SU-DHL-6 (cell line): ENCODE results near the gene KDELR1.

Source experiments
- H2AFZ ChIP-seq: fragments of 200-600 bp; sonication (generic); 2 replicates; pipeline ENCODE4 v1.6.1; 2014; ENCODE audit warnings: low read depth, mild to moderate bottlenecking, moderate library complexity, mixed read lengths, antibody characterized with exemption, low read length; ENCODE audit not compliant: severe bottlenecking
- H3F3A ChIP-seq: fragments of 200-600 bp; shearing (Covaris generic); 2 replicates; pipeline ENCODE4 v1.6.0; 2016; ENCODE audit warnings: antibody characterized with exemption, mild to moderate bottlenecking; ENCODE audit not compliant: insufficient read depth
- H3K27ac ChIP-seq: fragments of 200-600 bp; sonication (generic); 2 replicates; pipeline ENCODE4 v1.5.1; 2016; ENCODE audit warnings: low read depth, mild to moderate bottlenecking, low read length, moderate library complexity, mixed read lengths
- H3K27me3 ChIP-seq: fragments of 200-600 bp; sonication (generic), shearing (Covaris generic); 2 replicates; pipeline ENCODE4 v1.6.0; 2014; ENCODE audit warnings: mild to moderate bottlenecking, low read length
- H3K36me3 ChIP-seq: fragments of 200-600 bp; sonication (generic); 2 replicates; pipeline ENCODE4 v1.6.1; 2014; ENCODE audit warnings: mild to moderate bottlenecking, low read length, mixed read lengths
- H3K4me2 ChIP-seq: fragments of 300-600, 200-600 bp; shearing (Covaris generic), sonication (generic); 2 replicates; pipeline ENCODE4 v1.6.0; 2014; ENCODE audit warnings: low read length, low read depth, mild to moderate bottlenecking; ENCODE audit not compliant: poor library complexity, severe bottlenecking
- H3K4me3 ChIP-seq: fragments of 200-600 bp; sonication (generic); 2 replicates; pipeline ENCODE4 v1.5.1; 2014; ENCODE audit warnings: antibody characterized with exemption, low read length, mild to moderate bottlenecking, mixed read lengths; ENCODE audit not compliant: insufficient read depth, poor library complexity, severe bottlenecking
- H3K79me2 ChIP-seq: fragments of 200-600 bp; sonication (generic); 2 replicates; pipeline ENCODE4 v1.6.1; 2014; ENCODE audit warnings: mild to moderate bottlenecking, low read length, moderate library complexity; ENCODE audit not compliant: insufficient read depth
- H3K9ac ChIP-seq: fragments of 200-600 bp; sonication (generic); 2 replicates; pipeline ENCODE4 v1.7.0; 2014; ENCODE audit warnings: mild to moderate bottlenecking, low read length
- H3K9me2 ChIP-seq: fragments of 200-600 bp; sonication (generic); replicated peaks from 2 replicates; pipeline ENCODE4 v1.6.1; 2014; ENCODE audit warnings: low read length; ENCODE audit not compliant: insufficient read depth
- H3K9me3 ChIP-seq: fragments of 200-600 bp; sonication (generic); 2 replicates; pipeline ENCODE4 v1.6.1; 2014; ENCODE audit warnings: low read length, mixed read lengths; ENCODE audit not compliant: insufficient read depth
- H4K20me1 ChIP-seq: fragments of 200-600 bp; sonication (generic); 2 replicates; pipeline ENCODE4 v1.6.1; 2014; ENCODE audit warnings: low read depth, mild to moderate bottlenecking, antibody characterized with exemption, low read length, moderate library complexity, mixed read lengths
- EZH2phosphoT487 ChIP-seq: fragments of 200-600 bp; sonication (generic), shearing (Covaris generic); conservative IDR thresholded peaks from 2 replicates; pipeline ENCODE4 v1.6.1; 2018; ENCODE audit warnings: mild to moderate bottlenecking, antibody characterized with exemption, low read length, moderate library complexity, mixed read lengths
- TF ChIP-seq, protein P1 (sequence below): fragments of 200-600 bp; sonication (generic); IDR thresholded peaks from one replicate; pipeline ENCODE4 v1.5.1; 2017; ENCODE audit warnings: antibody characterized with exemption, mild to moderate bottlenecking, low read length, moderate library complexity; ENCODE audit not compliant: insufficient read depth, poor library complexity, severe bottlenecking

Gene KDELR1

DNA sequence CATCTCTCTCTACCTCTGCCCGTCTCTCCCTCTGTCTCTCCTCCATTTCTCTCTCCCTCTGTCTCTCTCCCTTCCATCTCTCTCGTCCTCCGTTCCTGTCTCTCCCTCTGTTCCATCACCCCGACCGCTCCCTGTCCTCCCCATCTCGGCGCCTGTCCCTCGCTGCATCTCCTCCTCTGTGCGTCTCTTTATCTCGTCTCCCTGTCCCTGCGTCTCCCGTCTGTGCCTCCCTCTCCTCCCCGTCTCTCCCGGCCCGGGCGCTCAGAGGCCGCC, 6.7 kb upstream of the KDELR1 start:
- Histone ChIP-seq H3K27ac (no peak overlapping the region), H4K20me1 (no peaks in the 10 kb centered on the region), H3K27me3 (no peaks in the 10 kb centered on the region), H3K4me3 (no peak overlapping the region), H3F3A (no peaks in the 10 kb centered on the region; the same call in 1 of the 2 replicates), H3K9ac (peak overlapping the region; percentile 27; the same call in 1 of the 2 replicates), H3K79me2 (no peaks in the 10 kb centered on the region), H2AFZ (no peak overlapping the region), H3K9me3 (no peaks in the 10 kb centered on the region), H3K4me2 (peak overlapping the region; percentile 29), H3K9me2 (no peaks in the 10 kb centered on the region), H3K36me3 (no peaks in the 10 kb centered on the region)
- TF ChIP-seq, protein P1, sequence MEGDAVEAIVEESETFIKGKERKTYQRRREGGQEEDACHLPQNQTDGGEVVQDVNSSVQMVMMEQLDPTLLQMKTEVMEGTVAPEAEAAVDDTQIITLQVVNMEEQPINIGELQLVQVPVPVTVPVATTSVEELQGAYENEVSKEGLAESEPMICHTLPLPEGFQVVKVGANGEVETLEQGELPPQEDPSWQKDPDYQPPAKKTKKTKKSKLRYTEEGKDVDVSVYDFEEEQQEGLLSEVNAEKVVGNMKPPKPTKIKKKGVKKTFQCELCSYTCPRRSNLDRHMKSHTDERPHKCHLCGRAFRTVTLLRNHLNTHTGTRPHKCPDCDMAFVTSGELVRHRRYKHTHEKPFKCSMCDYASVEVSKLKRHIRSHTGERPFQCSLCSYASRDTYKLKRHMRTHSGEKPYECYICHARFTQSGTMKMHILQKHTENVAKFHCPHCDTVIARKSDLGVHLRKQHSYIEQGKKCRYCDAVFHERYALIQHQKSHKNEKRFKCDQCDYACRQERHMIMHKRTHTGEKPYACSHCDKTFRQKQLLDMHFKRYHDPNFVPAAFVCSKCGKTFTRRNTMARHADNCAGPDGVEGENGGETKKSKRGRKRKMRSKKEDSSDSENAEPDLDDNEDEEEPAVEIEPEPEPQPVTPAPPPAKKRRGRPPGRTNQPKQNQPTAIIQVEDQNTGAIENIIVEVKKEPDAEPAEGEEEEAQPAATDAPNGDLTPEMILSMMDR, result no peak
- no peak for TF ChIP-seq EZH2phosphoT487

DNA sequence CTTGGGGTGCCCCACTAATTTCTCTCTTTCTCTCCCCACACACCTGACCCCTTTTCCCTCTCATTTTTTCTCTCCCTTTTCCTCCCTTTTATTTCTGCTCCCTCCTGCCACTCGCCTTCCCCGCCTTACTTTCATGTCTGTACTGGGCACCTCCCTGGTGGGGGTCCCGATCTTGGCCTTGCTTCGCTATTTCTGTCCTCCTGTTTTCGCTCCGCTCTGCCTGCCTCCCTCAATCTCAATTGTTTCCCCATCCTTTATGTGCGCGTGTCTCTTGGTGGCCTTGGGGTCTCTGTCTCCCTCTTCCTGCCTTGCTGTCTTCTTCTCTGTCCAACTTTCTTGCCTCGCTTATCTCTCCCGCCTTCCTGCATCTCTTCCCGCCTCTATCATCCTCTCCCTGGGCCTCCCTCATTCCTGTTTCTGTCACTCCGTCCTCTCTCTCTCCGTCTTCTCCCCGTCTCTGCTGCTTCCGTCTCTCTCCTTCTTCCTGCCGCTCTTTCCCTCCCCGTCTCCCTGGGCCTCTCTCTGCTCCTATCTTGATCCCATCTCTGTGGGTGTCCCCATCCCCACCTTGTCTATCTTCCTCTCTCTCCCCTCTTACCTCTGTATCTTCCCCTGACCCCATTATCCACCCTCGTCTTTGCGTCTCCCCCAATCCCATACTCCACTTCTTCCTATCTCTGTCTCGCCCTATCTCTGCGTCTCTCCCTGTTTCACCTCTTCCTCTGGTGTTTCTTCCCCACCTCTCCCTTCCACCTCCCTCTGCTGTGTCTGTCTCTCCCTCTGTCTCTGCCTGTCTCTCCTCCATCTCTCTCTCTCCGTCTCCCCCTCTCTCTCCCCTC, 6.1 kb upstream of the KDELR1 start:
- Histone ChIP-seq H3K79me2 (no peaks in the 10 kb centered on the region), H3K36me3 (no peaks in the 10 kb centered on the region), H3F3A (no peaks in the 10 kb centered on the region; the same call in 1 of the 2 replicates), H2AFZ (no peak overlapping the region), H3K9me3 (no peaks in the 10 kb centered on the region), H4K20me1 (no peaks in the 10 kb centered on the region), H3K4me3 (no peak overlapping the region), H3K27me3 (no peaks in the 10 kb centered on the region), H3K9me2 (no peaks in the 10 kb centered on the region), H3K4me2 (peak overlapping the region; percentile 29), H3K9ac (peak overlapping the region; percentile 27; the same call in 1 of the 2 replicates), H3K27ac (no peak overlapping the region)
- TF ChIP-seq EZH2phosphoT487, result no peak
- TF ChIP-seq, protein P1, result no peak

DNA sequence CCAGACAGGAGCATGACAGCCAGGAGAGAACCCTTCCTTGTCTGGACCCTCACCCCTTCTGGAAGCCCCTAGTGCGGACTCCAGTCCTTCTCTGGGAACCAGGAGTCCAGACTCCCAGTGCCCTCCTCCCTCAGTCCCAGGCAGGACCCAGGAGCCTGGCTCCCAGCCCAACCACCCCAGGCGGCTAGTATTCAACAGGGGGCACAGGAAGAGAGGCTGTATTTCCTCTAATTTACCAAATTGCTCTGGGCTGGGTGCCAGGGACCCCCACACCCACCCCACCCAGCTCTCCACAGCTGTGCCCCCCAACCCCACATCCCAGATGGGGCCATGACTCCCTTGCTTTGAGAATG, 5.4 kb upstream of the KDELR1 start:
- Histone ChIP-seq H3K4me3 (no peak overlapping the region), H3K27me3 (no peaks in the 10 kb centered on the region), H3K27ac (no peak overlapping the region)

More for the DNA sequence above, 5.4 kb upstream of the KDELR1 start:
- H3K79me2 ChIP-seq, result no peaks in the 10 kb centered on the region
- no peak overlapping the region for H2AFZ ChIP-seq
- H3K36me3 ChIP-seq, result no peaks in the 10 kb centered on the region
- H4K20me1 ChIP-seq, result no peaks in the 10 kb centered on the region
- no peak for TF ChIP-seq EZH2phosphoT487
- TF ChIP-seq, protein P1, result no peak
- H3K9me2 ChIP-seq, result no peaks in the 10 kb centered on the region
- H3K9ac ChIP-seq, result no peak overlapping the region
- H3F3A ChIP-seq, result no peaks in the 10 kb centered on the region; the same call in 1 of the 2 replicates
- no peak overlapping the region for H3K4me2 ChIP-seq
- no peaks in the 10 kb centered on the region for H3K9me3 ChIP-seq
